IMR-90 (cell line): ENCODE results near the gene P3R3URF. TPM values are rescaled to one million over a fixed set of nuclear protein-coding genes. Genes with fewer than 3 reads are reported as not detected.

Source experiments
- ATAC-seq: fragments of 200-7000 bp; cut with Tn5 transposase; 2 replicates; pipeline ENCODE4 v1.9.1; 2020; ENCODE audit warnings: low read depth, mild to moderate bottlenecking, moderate library complexity
- BruUV-seq: library from RNA; stranded (reverse); fragments of 400-500 nt; replicated peaks from 2 replicates; lab custom pipeline; 2021; lab: Mats Ljungman, UMichigan
- CTCF ChIA-PET: fragments of 300-600 bp; formaldehyde crosslinking; extraction: SDS; loops from one replicate; lab custom pipeline; 2021; ENCODE audit warnings: antibody characterized with exemption; lab: Yijun Ruan, JAX
- POLR2A ChIA-PET: fragments of 300-600 bp; sonication (Branson Sonifier 250); formaldehyde crosslinking; loops from one replicate; lab custom pipeline; 2022; ENCODE audit warnings: antibody characterized with exemption; ENCODE audit not compliant: unreplicated experiment; lab: Charles Lee
- DNase-seq: peaks from one replicate; pipeline ENCODE4 v3.0.0; 2013
- H2AFZ ChIP-seq: replicated peaks from 2 replicates; pipeline ENCODE3; 2013; ENCODE audit warnings: low read length, mild to moderate bottlenecking; ENCODE audit not compliant: poor library complexity
- H2AK5ac ChIP-seq: 2 replicates; pipeline ENCODE4 v1.6.1; 2013; ENCODE audit warnings: low read depth, low read length, inconsistent platforms
- H2AK9ac ChIP-seq: replicated peaks from 2 replicates; pipeline ENCODE3; 2013; ENCODE audit warnings: mild to moderate bottlenecking, low read depth, low read length, moderate library complexity; ENCODE audit not compliant: poor library complexity
- H2BK120ac ChIP-seq: 2 replicates; pipeline ENCODE4 v1.6.1; 2013; ENCODE audit warnings: low read depth, low read length, inconsistent platforms
- H2BK15ac ChIP-seq: 3 replicates; pipeline ENCODE4 v1.6.1; 2013; ENCODE audit warnings: low read depth, low read length, inconsistent platforms
- H2BK20ac ChIP-seq: 2 replicates; pipeline ENCODE4 v1.6.1; 2013; ENCODE audit warnings: low read depth, mild to moderate bottlenecking, inconsistent platforms, low read length, moderate library complexity
- H2BK5ac ChIP-seq: 2 replicates; pipeline ENCODE4 v1.6.1; 2013; ENCODE audit warnings: mild to moderate bottlenecking, low read depth, low read length, inconsistent platforms; ENCODE audit not compliant: poor library complexity, severe bottlenecking
- H3K14ac ChIP-seq: replicated peaks from 2 replicates; pipeline ENCODE4 v1.6.1; 2013; ENCODE audit warnings: low read depth, low read length, inconsistent platforms
- H3K18ac ChIP-seq: 2 replicates; pipeline ENCODE4 v1.6.1; 2013; ENCODE audit warnings: low read depth, low read length, control low read depth
- H3K23ac ChIP-seq: 2 replicates; pipeline ENCODE4 v1.6.1; 2013; ENCODE audit warnings: low read depth, low read length, inconsistent platforms
- H3K27ac ChIP-seq: 2 replicates; pipeline ENCODE4 v1.5.1; 2013; ENCODE audit warnings: mild to moderate bottlenecking, control low read depth, low read length; ENCODE audit not compliant: insufficient read depth
- H3K27me3 ChIP-seq: 2 replicates; pipeline ENCODE4 v1.6.1; 2013; ENCODE audit warnings: low read length; ENCODE audit not compliant: control insufficient read depth, insufficient read depth
- H3K36me3 ChIP-seq: 2 replicates; pipeline ENCODE4 v1.6.1; 2013; ENCODE audit warnings: low read length, mixed read lengths; ENCODE audit not compliant: control insufficient read depth, insufficient read depth
- H3K4ac ChIP-seq: 2 replicates; pipeline ENCODE4 v1.6.1; 2013; ENCODE audit warnings: low read depth, low read length, inconsistent platforms
- H3K4me1 ChIP-seq: 2 replicates; pipeline ENCODE4 v1.6.1; 2013; ENCODE audit warnings: low read length, mixed read lengths; ENCODE audit not compliant: control insufficient read depth, insufficient read depth
- H3K4me2 ChIP-seq: 2 replicates; pipeline ENCODE4 v1.6.1; 2013; ENCODE audit warnings: low read depth, mild to moderate bottlenecking, control low read depth, low read length, moderate library complexity
- H3K4me3 ChIP-seq: 2 replicates; pipeline ENCODE4 v1.5.1; 2013; ENCODE audit warnings: low read depth, mild to moderate bottlenecking, control low read depth, low read length, moderate library complexity; ENCODE audit not compliant: insufficient read depth
- H3K56ac ChIP-seq: 2 replicates; pipeline ENCODE4 v1.6.1; 2013; ENCODE audit warnings: low read length, inconsistent platforms; ENCODE audit not compliant: insufficient read depth; ENCODE audit errors: extremely low read depth
- H3K79me1 ChIP-seq, 2 experiments: 2 replicates each; pipeline ENCODE4 v1.6.1; 2013; ENCODE audit warnings: low read length in 2 of 2, inconsistent platforms in 1 of 2, low read depth in 1 of 2
- H3K9ac ChIP-seq: 2 replicates; pipeline ENCODE4 v1.6.1; 2013; ENCODE audit warnings: low read depth, low read length, control low read depth
- H3K9me1 ChIP-seq: 2 replicates; pipeline ENCODE4 v1.6.1; 2013; ENCODE audit warnings: low read length, inconsistent platforms; ENCODE audit not compliant: insufficient read depth
- H3K9me3 ChIP-seq: 2 replicates; pipeline ENCODE4 v1.6.1; 2013; ENCODE audit warnings: low read length; ENCODE audit not compliant: control insufficient read depth, insufficient read depth
- H4K20me1 ChIP-seq: 2 replicates; pipeline ENCODE4 v1.6.1; 2013; ENCODE audit warnings: low read length, inconsistent platforms; ENCODE audit not compliant: insufficient read depth
- H4K5ac ChIP-seq: 2 replicates; pipeline ENCODE4 v1.6.1; 2013; ENCODE audit warnings: mild to moderate bottlenecking, low read depth, low read length, control low read depth
- H4K8ac ChIP-seq, 2 experiments: 2 replicates each; pipeline ENCODE4 v1.6.1; 2013; ENCODE audit warnings: low read depth in 2 of 2, low read length in 2 of 2, control low read depth in 1 of 2, inconsistent platforms in 1 of 2
- H4K91ac ChIP-seq: 2 replicates; pipeline ENCODE4 v1.6.1; 2013; ENCODE audit warnings: low read depth, low read length, inconsistent platforms; ENCODE audit not compliant: insufficient read depth
- BHLHE40 ChIP-seq: fragments of 150-350 bp; IDR thresholded peaks from 2 replicates; pipeline ENCODE4 v1.6.1; 2016; ENCODE audit warnings: mild to moderate bottlenecking, low read depth, low read length
- CEBPB ChIP-seq: IDR thresholded peaks from 2 replicates; pipeline ENCODE4 v1.6.1; 2012; ENCODE audit warnings: low read depth, low read length, improper control_type of control experiment
- CTCF ChIP-seq: conservative IDR thresholded peaks from 2 replicates; pipeline ENCODE4 v1.5.1; 2012; ENCODE audit warnings: mild to moderate bottlenecking, low read depth, low read length, improper control_type of control experiment
- ELK1 ChIP-seq: fragments of 150-350 bp; IDR thresholded peaks from 2 replicates; pipeline ENCODE4 v1.6.1; 2016; ENCODE audit warnings: low read depth, mild to moderate bottlenecking, low read length, moderate library complexity, borderline replicate concordance
- MAZ ChIP-seq: IDR thresholded peaks from 2 replicates; pipeline ENCODE4 v1.6.1; 2012; ENCODE audit warnings: low read depth, mild to moderate bottlenecking, low read length, improper control_type of control experiment, moderate library complexity, borderline replicate concordance
- MXI1 ChIP-seq: IDR thresholded peaks from 2 replicates; pipeline ENCODE4 v1.6.1; 2012; ENCODE audit warnings: low read depth, mild to moderate bottlenecking, low read length, moderate library complexity, borderline replicate concordance
- POLR2A ChIP-seq: IDR thresholded peaks from 2 replicates; pipeline ENCODE4 v1.6.1; 2012; ENCODE audit warnings: mild to moderate bottlenecking, low read depth, low read length
- RCOR1 ChIP-seq: IDR thresholded peaks from 2 replicates; pipeline ENCODE4 v1.6.1; 2012; ENCODE audit warnings: mild to moderate bottlenecking, low read length, improper control_type of control experiment; ENCODE audit not compliant: insufficient replicate concordance
- WGBS, 2 experiments: methylation state at CpG; one replicate each; pipeline versions ENCODE4 v1.1.5 to v1.1.7; 2013; ENCODE audit warnings: missing lambda C conversion rate in 2 of 2; ENCODE audit not compliant: insufficient read length in 1 of 2; ENCODE audit errors: extremely low coverage in 2 of 2; 5-methylcytosine and 5-hydroxymethylcytosine counted together
- dilution Hi-C: fragments of 300-500 bp; cut with HindIII; formaldehyde crosslinking; loops from one replicate; pipeline ENCODE4 v1.14.3; 2018; ENCODE audit warnings: low sequenced_read_pairs; ENCODE audit not compliant: unreplicated experiment
- in situ Hi-C: fragments of 300-500 bp; cut with MboI; formaldehyde crosslinking; loops from 3 replicates; pipeline ENCODE4 v1.14.3; 2019; ENCODE audit warnings: low sequenced_read_pairs, inconsistent platforms, mixed read lengths
- intact Hi-C: fragments of 100-400 bp; cut with micrococcal nuclease; formaldehyde crosslinking; loops from 2 replicates; pipeline ENCODE4 v1.10.0; 2022
- polyA plus RNA-seq, 3 experiments: library from polyadenylated mRNA; depleted of rRNA; stranded (reverse); fragments of >200 nt; gene quantifications; 2 replicates each; pipeline ENCODE4 v1.2.3, GENCODE V29; 2012; ENCODE audit warnings: low replicate concordance in 1 of 3
- total RNA-seq: library from RNA; depleted of rRNA; stranded (reverse); fragments of >200 nt; gene quantifications from 2 replicates; pipeline ENCODE4 v1.2.3, GENCODE V29; 2012

P3R3URF gene
- total and polyA plus RNA-seq, 2 of the 4 experiments (the other 2 are of a cell fraction) = not detected

- in situ Hi-C loops (no loop called here), intact Hi-C loops (no loop called here), dilution Hi-C loops (no loop called here)
- H3K9me3 ChIP-seq = no peaks in the 10 kb centered on the region
- peaks cover 0 to 9% of the 10 kb centered on the region in 2 experiments; a peak in 1 of 4 replicates for H3K79me1 ChIP-seq
- peaks cover 2% of the 10 kb centered on the region; the same call in 1 of the 2 replicates for H3K9me1 ChIP-seq
- no peak overlapping the region for H2BK15ac ChIP-seq
- H2AFZ ChIP-seq = no peak overlapping the region
- no peak overlapping the region for H3K4me3 ChIP-seq
- no peak overlapping the region for H3K23ac ChIP-seq
- ChIA-PET POLR2A (no interaction called here), CTCF (no interaction called here)
- no peaks in the 10 kb centered on the region for H3K36me3 ChIP-seq
- ATAC-seq = no peak
- no peak overlapping the region for H2BK20ac ChIP-seq
- no TSS peak for BruUV-seq
- H3K14ac ChIP-seq = no peak overlapping the region
- no peak overlapping the region for H3K27ac ChIP-seq
- H3K27me3 ChIP-seq = no peaks in the 10 kb centered on the region
- H2AK9ac ChIP-seq = no peak overlapping the region
- TF ChIP-seq MXI1 = no peak
- no peak for TF ChIP-seq ELK1
- TF ChIP-seq MAZ = no peak
- no peak for TF ChIP-seq RCOR1
- no peak for TF ChIP-seq BHLHE40
- TF ChIP-seq CTCF = no peak
- TF ChIP-seq CEBPB = no peak
- TF ChIP-seq POLR2A = no peak
- H3K9ac ChIP-seq = no peak overlapping the region
- H4K8ac ChIP-seq = no peak overlapping the region
- H2AK5ac ChIP-seq = no peak overlapping the region
- no peaks in the 10 kb centered on the region for H4K20me1 ChIP-seq
- no peak overlapping the region for H3K18ac ChIP-seq
- 100% methylated on average over 1 of the region's 3 CpGs; no CpG with 5 or more reads in 1 of the 2 experiments for WGBS, 2 experiments
- H2BK120ac ChIP-seq = no peak overlapping the region
- H3K4ac ChIP-seq = no peak overlapping the region
- H3K4me2 ChIP-seq = no peak overlapping the region
- DNase-seq = no peak
- no peak overlapping the region for H4K5ac ChIP-seq
- no peak overlapping the region for H4K91ac ChIP-seq
- H3K56ac ChIP-seq = no peak overlapping the region
- no peak overlapping the region for H2BK5ac ChIP-seq
- no peaks in the 10 kb centered on the region for H3K4me1 ChIP-seq
These were observed 28.9 kb upstream of the P3R3URF start for GRCh38 chr1:46205141-46205540.
